ENCODE data around the gene ZFR2. TPM values are rescaled to one million over a fixed set of nuclear protein-coding genes. Genes with fewer than 3 reads are reported as not detected.

The ZFR2 gene
- polyA plus RNA-seq, 2 of the 4 experiments (the other 2 are of a cell fraction): 0.14 to 0.30 TPM

DNA sequence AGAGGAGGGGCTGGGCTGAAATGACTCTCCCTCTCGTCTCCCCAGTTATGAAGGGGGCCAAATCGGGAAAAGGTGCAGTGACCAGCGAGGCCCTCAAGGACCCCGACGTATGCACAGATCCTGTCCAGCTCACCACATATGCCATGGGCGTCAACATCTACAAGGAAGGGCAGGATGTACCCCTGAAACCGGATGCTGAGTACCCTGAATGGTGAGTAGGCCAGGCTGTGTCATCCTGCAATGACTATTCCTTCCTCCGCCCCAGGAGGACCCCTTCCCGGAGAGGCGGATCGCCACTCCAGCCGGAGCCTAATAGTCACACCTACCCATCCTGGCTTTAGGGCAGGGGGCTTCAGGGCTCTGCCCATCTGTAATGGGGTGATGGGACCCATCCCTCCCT is 103.7 kb downstream of the ZFR2 start:
- no peak for ATAC-seq
- ChIA-PET CTCF (no interaction called here), POLR2A (no interaction called here)
- Histone ChIP-seq H3K4me1 (peaks cover 9% of the 10 kb centered on the region; the same call in 2 of the 3 replicates), H3K4me2 (no peak overlapping the region), H3K9me3 (no peaks in the 10 kb centered on the region), H3K27ac (no peak overlapping the region), H3K4me3 (no peak overlapping the region)
- no peak for TF ChIP-seq ZSCAN20 (CRISPR knock-in tag; IDR thresholded peaks at IDR 0.05)
- no peak for TF ChIP-seq CEBPB (IDR thresholded peaks at IDR 0.05)
- TF ChIP-seq KDM1A (IDR thresholded peaks at IDR 0.05; ENCODE audit: low read depth): no peak
- no peak for TF ChIP-seq RCOR1 (IDR thresholded peaks at IDR 0.05; ENCODE audit: low read depth, low read length)
- no peak for TF ChIP-seq GATA3 (IDR thresholded peaks at IDR 0.05; ENCODE audit: borderline replicate concordance)
- TF ChIP-seq, protein P1, sequence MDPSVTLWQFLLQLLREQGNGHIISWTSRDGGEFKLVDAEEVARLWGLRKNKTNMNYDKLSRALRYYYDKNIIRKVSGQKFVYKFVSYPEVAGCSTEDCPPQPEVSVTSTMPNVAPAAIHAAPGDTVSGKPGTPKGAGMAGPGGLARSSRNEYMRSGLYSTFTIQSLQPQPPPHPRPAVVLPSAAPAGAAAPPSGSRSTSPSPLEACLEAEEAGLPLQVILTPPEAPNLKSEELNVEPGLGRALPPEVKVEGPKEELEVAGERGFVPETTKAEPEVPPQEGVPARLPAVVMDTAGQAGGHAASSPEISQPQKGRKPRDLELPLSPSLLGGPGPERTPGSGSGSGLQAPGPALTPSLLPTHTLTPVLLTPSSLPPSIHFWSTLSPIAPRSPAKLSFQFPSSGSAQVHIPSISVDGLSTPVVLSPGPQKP (IDR thresholded peaks at IDR 0.05; ENCODE audit: low read depth, low read length): no peak
- TF ChIP-seq, protein P2, sequence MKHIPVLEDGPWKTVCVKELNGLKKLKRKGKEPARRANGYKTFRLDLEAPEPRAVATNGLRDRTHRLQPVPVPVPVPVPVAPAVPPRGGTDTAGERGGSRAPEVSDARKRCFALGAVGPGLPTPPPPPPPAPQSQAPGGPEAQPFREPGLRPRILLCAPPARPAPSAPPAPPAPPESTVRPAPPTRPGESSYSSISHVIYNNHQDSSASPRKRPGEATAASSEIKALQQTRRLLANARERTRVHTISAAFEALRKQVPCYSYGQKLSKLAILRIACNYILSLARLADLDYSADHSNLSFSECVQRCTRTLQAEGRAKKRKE (CRISPR knock-in tag; IDR thresholded peaks at IDR 0.05; ENCODE audit: low read depth): no peak
- TF ChIP-seq CBX2 (IDR thresholded peaks at IDR 0.05; ENCODE audit: borderline replicate concordance, low read depth): no peak
- TF ChIP-seq FOSL2 (IDR thresholded peaks at IDR 0.05): no peak
- no peak for TF ChIP-seq FOSL2 (CRISPR knock-in tag; IDR thresholded peaks at IDR 0.05)
- TF ChIP-seq MAFK (IDR thresholded peaks at IDR 0.05; ENCODE audit: partially characterized antibody): no peak
- TF ChIP-seq HES2 (IDR thresholded peaks at IDR 0.05): no peak
- TF ChIP-seq ZC3H11A (IDR thresholded peaks at IDR 0.05): no peak
- no peak for TF ChIP-seq HOXA7 (CRISPR knock-in tag; IDR thresholded peaks at IDR 0.05)
- TF ChIP-seq EHMT2 (IDR thresholded peaks at IDR 0.05; ENCODE audit: low read depth): no peak
- TF ChIP-seq PHF8 (IDR thresholded peaks at IDR 0.05; ENCODE audit: borderline replicate concordance, low read depth): no peak
- no peak for TF ChIP-seq TP53 (CRISPR knock-in tag; IDR thresholded peaks at IDR 0.05)
- no peak for TF ChIP-seq HMGXB4 (CRISPR knock-in tag; IDR thresholded peaks at IDR 0.05; ENCODE audit: borderline replicate concordance)
- TF ChIP-seq TFCP2L1 (CRISPR knock-in tag; IDR thresholded peaks at IDR 0.05): no peak
- no peak for DNase-seq (ENCODE audit: low read depth in 1 of 2, low spot score in 1 of 2)
- WGBS (ENCODE audit: missing lambda C conversion rate): 91% methylated on average over 7 of the region's 12 CpGs
- no peak for FAIRE-seq

DNA sequence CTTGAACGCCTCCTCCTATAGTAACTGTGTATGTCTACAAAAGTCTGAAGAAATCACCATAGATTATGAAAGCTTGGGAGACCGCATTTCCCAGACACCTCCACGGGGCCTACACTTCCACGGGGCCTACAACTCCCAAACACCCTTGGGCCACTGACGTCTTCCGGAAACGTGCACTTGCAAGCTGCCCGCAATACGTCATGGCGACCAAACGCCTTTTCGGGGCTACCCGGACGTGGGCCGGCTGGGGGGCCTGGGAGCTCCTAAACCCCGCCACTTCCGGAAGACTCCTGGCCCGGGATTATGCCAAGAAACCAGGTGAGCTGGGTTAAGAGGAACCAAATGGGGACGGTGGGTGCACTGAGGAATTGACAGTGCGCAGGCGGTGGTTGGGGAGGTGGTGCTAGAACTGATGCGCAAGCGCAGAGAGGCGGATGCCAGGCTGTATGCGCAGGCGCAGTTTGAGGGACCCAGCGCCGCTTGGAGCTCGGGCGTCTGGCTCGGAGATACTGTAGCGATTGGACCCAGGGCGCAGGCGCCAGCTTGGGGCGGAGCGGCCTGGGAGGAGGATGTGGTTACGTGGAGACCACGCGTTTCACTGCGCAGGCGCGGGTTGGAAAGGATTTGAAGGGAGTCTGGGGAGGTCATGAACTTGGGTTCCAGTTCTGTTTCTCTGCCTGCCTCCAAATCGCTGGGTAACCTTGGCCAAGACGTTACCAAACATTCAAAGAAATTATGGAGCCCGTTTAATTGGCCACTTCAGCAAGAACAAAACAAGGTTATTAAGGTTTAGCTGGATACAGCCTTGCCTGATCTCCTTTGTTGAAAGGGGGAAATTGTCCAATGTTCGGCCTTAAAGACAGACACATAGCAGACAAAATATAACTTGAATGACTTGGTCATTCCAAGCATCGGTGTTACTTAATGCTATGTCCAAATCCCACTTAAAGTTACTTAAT is 106.1 kb downstream of the ZFR2 start, which contains the start of gene MRPL54:
MRPL54 (plus strand) TSS at position 182 of the 959 bp plus-strand sequence; CDS start at position 201, 19 bp downstream.
- WGBS (ENCODE audit: missing lambda C conversion rate): 3% methylated on average over 26 of the region's 47 CpGs
- H3K4me1 ChIP-seq: peaks cover 9% of the 10 kb centered on the region; the same call in 2 of the 3 replicates

More for the DNA sequence above, 106.1 kb downstream of the ZFR2 start, which contains the start of gene MRPL54:
- Histone ChIP-seq H3K9me3 (no peaks in the 10 kb centered on the region), H3K4me2 (peak within 1 kb of the TSS; percentile 73), H3K27ac (peak within 1 kb of the TSS; percentile 95 to 97), H3K4me3 (peak within 1 kb of the TSS; percentile 88)
- peak in 1 of 2 experiments; percentile 54; a peak in 2 of 4 replicates for TF ChIP-seq CEBPB (IDR thresholded peaks at IDR 0.05)
- TF ChIP-seq POLR2A (IDR thresholded peaks at IDR 0.05; ENCODE audit: low read length): peak; percentile 52
- TF ChIP-seq SMC3 (IDR thresholded peaks at IDR 0.05): no peak
- no peak for TF ChIP-seq EHMT2 (IDR thresholded peaks at IDR 0.05; ENCODE audit: low read depth)
- TF ChIP-seq RNF2 (IDR thresholded peaks at IDR 0.05; ENCODE audit: borderline replicate concordance, low read depth): no peak
- peak; percentile 36; the same call in 1 of the 2 replicates for TF ChIP-seq BHLHE40 (IDR thresholded peaks at IDR 0.05; ENCODE audit: low read depth, low read length)
- TF ChIP-seq PHF8 (IDR thresholded peaks at IDR 0.05; ENCODE audit: borderline replicate concordance, low read depth): peak; percentile 85; the same call in 1 of the 2 replicates
- TF ChIP-seq POLR2AphosphoS2 (conservative IDR thresholded peaks at IDR 0.05; ENCODE audit: low read length): no peak
- TF ChIP-seq ZFP36 (IDR thresholded peaks at IDR 0.05; ENCODE audit: borderline replicate concordance, partially characterized antibody): no peak
- TF ChIP-seq HEYL (CRISPR knock-in tag; IDR thresholded peaks at IDR 0.05): no peak
- peak; percentile 61; the same call in 2 of the 3 replicates for TF ChIP-seq BCL3 (IDR thresholded peaks at IDR 0.05)
- TF ChIP-seq JUN (IDR thresholded peaks at IDR 0.05): peak; percentile 24 to 81; a peak in 4 of 5 replicates
- peak; percentile 63 for TF ChIP-seq MAX (IDR thresholded peaks at IDR 0.05)
- no peak for TF ChIP-seq ESRRA (IDR thresholded peaks at IDR 0.05; ENCODE audit: borderline replicate concordance, low read length)
- peak; percentile 18 for FAIRE-seq
- ChIA-PET CTCF (interaction anchor here (0.6 to 1.9 kb wide), 13 partner anchors 8 to 65 kb away, joined by 3 to 7 read pairs (median 3); no protein-coding TSS in a partner anchor), POLR2A (interaction anchor here (0.5 to 1.4 kb wide), 9 partner anchors 9 to 225 kb away, joined by 3 to 9 read pairs (median 4); no protein-coding TSS in a partner anchor)
- peak; percentile 93 to 94 for ATAC-seq
- peak; percentile 94 to 99 for DNase-seq (ENCODE audit: low read depth in 1 of 2, low spot score in 1 of 2)
